Measurements from ENCODE around the gene UBAC1.

Gene UBAC1

GRCh38 chr9:135929656-135930445 is 31.3 kb downstream of the UBAC1 start:
- Histone ChIP-seq H3K9me2 (replicated peaks; ENCODE audit: low read depth, low read length) (no peaks in the 10 kb centered on the region), H3K9ac (ENCODE audit: low read depth, low read length, poor library complexity, severe bottlenecking) (no peak overlapping the region), H3K4me1 (ENCODE audit: insufficient read depth, low read length, poor library complexity, severe bottlenecking) (no peaks in the 10 kb centered on the region), H3K27me3 (ENCODE audit: insufficient read depth, low read length, poor library complexity, severe bottlenecking) (no peaks in the 10 kb centered on the region), H3K36me3 (ENCODE audit: insufficient read depth, low read length) (peaks cover 12% of the 10 kb centered on the region; the same call in 1 of the 2 replicates), H3K4me2 (ENCODE audit: low read depth, low read length, poor library complexity, severe bottlenecking) (no peak overlapping the region), H3K79me2 (ENCODE audit: insufficient read depth, low read length) (no peaks in the 10 kb centered on the region), H4K20me1 (ENCODE audit: insufficient read depth, low read length, poor library complexity, severe bottlenecking) (no peaks in the 10 kb centered on the region), H3K4me3 (ENCODE audit: low read length, poor library complexity, severe bottlenecking) (no peak overlapping the region), H3F3A (ENCODE audit: low read depth) (no peaks in the 10 kb centered on the region), H3K9me3 (ENCODE audit: insufficient read depth, low read depth, low read length) (no peaks in the 10 kb centered on the region), H2AFZ (ENCODE audit: low read length) (no peak overlapping the region)
- TF ChIP-seq CTCF (conservative IDR thresholded peaks at IDR 0.05; ENCODE audit: low read length) (no peak), EZH2phosphoT487 (IDR thresholded peaks at IDR 0.05; ENCODE audit: borderline replicate concordance) (no peak)

GRCh38 chr9:135928731-135929655 is 32.2 kb downstream of the UBAC1 start:
- Histone ChIP-seq H4K20me1 (ENCODE audit: insufficient read depth, low read length, poor library complexity, severe bottlenecking) (no peaks in the 10 kb centered on the region), H3K79me2 (ENCODE audit: insufficient read depth, low read length) (no peaks in the 10 kb centered on the region), H3F3A (ENCODE audit: low read depth) (no peaks in the 10 kb centered on the region), H3K4me2 (ENCODE audit: low read depth, low read length, poor library complexity, severe bottlenecking) (no peak overlapping the region), H3K9ac (ENCODE audit: low read depth, low read length, poor library complexity, severe bottlenecking) (no peak overlapping the region), H3K9me3 (ENCODE audit: insufficient read depth, low read depth, low read length) (no peaks in the 10 kb centered on the region), H3K36me3 (ENCODE audit: insufficient read depth, low read length) (peaks cover 12% of the 10 kb centered on the region; the same call in 1 of the 2 replicates), H2AFZ (ENCODE audit: low read length) (no peak overlapping the region), H3K9me2 (replicated peaks; ENCODE audit: low read depth, low read length) (no peaks in the 10 kb centered on the region), H3K4me3 (ENCODE audit: low read length, poor library complexity, severe bottlenecking) (no peak overlapping the region), H3K4me1 (ENCODE audit: insufficient read depth, low read length, poor library complexity, severe bottlenecking) (no peaks in the 10 kb centered on the region), H3K27me3 (ENCODE audit: insufficient read depth, low read length, poor library complexity, severe bottlenecking) (no peaks in the 10 kb centered on the region)
- TF ChIP-seq CTCF (conservative IDR thresholded peaks at IDR 0.05; ENCODE audit: low read length) (no peak), EZH2phosphoT487 (IDR thresholded peaks at IDR 0.05; ENCODE audit: borderline replicate concordance) (no peak)

GRCh38 chr9:135928074-135928730 is 33.0 kb downstream of the UBAC1 start:
- Histone ChIP-seq H3F3A (ENCODE audit: low read depth) (no peaks in the 10 kb centered on the region), H3K9me2 (replicated peaks; ENCODE audit: low read depth, low read length) (no peaks in the 10 kb centered on the region), H3K27me3 (ENCODE audit: insufficient read depth, low read length, poor library complexity, severe bottlenecking) (no peaks in the 10 kb centered on the region), H3K79me2 (ENCODE audit: insufficient read depth, low read length) (no peaks in the 10 kb centered on the region), H3K4me2 (ENCODE audit: low read depth, low read length, poor library complexity, severe bottlenecking) (no peak overlapping the region), H4K20me1 (ENCODE audit: insufficient read depth, low read length, poor library complexity, severe bottlenecking) (no peaks in the 10 kb centered on the region), H3K36me3 (ENCODE audit: insufficient read depth, low read length) (peaks cover 10% of the 10 kb centered on the region; the same call in 1 of the 2 replicates), H3K9me3 (ENCODE audit: insufficient read depth, low read depth, low read length) (no peaks in the 10 kb centered on the region), H3K4me3 (ENCODE audit: low read length, poor library complexity, severe bottlenecking) (no peak overlapping the region), H2AFZ (ENCODE audit: low read length) (no peak overlapping the region), H3K9ac (ENCODE audit: low read depth, low read length, poor library complexity, severe bottlenecking) (no peak overlapping the region), H3K4me1 (ENCODE audit: insufficient read depth, low read length, poor library complexity, severe bottlenecking) (no peaks in the 10 kb centered on the region)
- TF ChIP-seq EZH2phosphoT487 (IDR thresholded peaks at IDR 0.05; ENCODE audit: borderline replicate concordance) (no peak), CTCF (conservative IDR thresholded peaks at IDR 0.05; ENCODE audit: low read length) (no peak)

All from Loucy (cell line).